Panc1 (cell line): ENCODE results near the gene PDE11A.

Experiments used
- CTCF ChIP-seq: fragments of 450-650 bp; IDR thresholded peaks from 2 replicates; pipeline ENCODE4 v1.5.1; 2017; ENCODE audit warnings: mild to moderate bottlenecking
- REST ChIP-seq, 2 experiments: IDR thresholded peaks; 2 replicates each; pipeline ENCODE4 v1.6.1; 2011 to 2012; ENCODE audit warnings: low read depth in 2 of 2, control low read depth in 1 of 2, low read length in 1 of 2, mild to moderate bottlenecking in 1 of 2, moderate library complexity in 1 of 2; ENCODE audit not compliant: insufficient read depth in 1 of 2

GRCh38 chr2:177778472-177778871, 294.1 kb downstream of the PDE11A start:
- TF ChIP-seq CTCF (no peak), REST (IDR thresholded peaks at IDR 0.05; ENCODE audit: insufficient read depth in 1 of 2, low read depth in 2 of 2, low read length in 1 of 2) (no peak)
